Measurements from ENCODE around the gene NCAM2.

- TF ChIP-seq CTCF (conservative IDR thresholded peaks at IDR 0.05; ENCODE audit: low read length) (no peak), EZH2phosphoT487 (IDR thresholded peaks at IDR 0.05; ENCODE audit: borderline replicate concordance) (no peak)
Observed at GRCh38 chr21:21174676-21175075, 176.5 kb downstream of the NCAM2 start.

All from Loucy (cell line).